GM10266 (cell line): ENCODE data around the gene COL15A1.

Experiments
- DNase-seq: peaks from one replicate; pipeline ENCODE4 v3.0.0; 2012; ENCODE audit errors: extremely low spot score
- TF ChIP-seq, protein P1 (sequence below): IDR thresholded peaks from 2 replicates; pipeline ENCODE4 v1.5.1; 2012; ENCODE audit warnings: mild to moderate bottlenecking, low read depth; ENCODE audit not compliant: control insufficient read depth, insufficient read depth; ENCODE audit errors: missing control alignments

Gene COL15A1

DNA sequence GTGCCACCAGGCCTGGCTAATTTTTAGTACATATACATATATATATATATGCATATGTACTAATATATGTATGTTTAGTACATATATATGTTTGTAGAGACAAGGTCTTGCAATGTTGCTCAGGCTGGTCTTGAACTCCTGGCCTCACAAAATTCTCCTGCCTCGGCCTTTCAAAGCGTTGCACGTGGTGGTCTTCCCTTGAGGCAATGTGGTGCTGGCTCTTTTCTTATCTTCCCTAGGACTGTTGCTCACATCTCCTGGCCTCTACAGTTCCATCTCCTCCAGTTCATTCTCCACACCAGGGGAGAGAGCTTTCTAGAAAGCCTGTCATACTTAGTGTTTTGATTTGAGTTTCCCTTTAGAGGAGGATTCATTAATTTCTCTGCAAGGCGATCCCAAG, 132.3 kb downstream of the COL15A1 start:
- no peak for DNase-seq
- TF ChIP-seq, protein P1, sequence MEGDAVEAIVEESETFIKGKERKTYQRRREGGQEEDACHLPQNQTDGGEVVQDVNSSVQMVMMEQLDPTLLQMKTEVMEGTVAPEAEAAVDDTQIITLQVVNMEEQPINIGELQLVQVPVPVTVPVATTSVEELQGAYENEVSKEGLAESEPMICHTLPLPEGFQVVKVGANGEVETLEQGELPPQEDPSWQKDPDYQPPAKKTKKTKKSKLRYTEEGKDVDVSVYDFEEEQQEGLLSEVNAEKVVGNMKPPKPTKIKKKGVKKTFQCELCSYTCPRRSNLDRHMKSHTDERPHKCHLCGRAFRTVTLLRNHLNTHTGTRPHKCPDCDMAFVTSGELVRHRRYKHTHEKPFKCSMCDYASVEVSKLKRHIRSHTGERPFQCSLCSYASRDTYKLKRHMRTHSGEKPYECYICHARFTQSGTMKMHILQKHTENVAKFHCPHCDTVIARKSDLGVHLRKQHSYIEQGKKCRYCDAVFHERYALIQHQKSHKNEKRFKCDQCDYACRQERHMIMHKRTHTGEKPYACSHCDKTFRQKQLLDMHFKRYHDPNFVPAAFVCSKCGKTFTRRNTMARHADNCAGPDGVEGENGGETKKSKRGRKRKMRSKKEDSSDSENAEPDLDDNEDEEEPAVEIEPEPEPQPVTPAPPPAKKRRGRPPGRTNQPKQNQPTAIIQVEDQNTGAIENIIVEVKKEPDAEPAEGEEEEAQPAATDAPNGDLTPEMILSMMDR: no peak

DNA sequence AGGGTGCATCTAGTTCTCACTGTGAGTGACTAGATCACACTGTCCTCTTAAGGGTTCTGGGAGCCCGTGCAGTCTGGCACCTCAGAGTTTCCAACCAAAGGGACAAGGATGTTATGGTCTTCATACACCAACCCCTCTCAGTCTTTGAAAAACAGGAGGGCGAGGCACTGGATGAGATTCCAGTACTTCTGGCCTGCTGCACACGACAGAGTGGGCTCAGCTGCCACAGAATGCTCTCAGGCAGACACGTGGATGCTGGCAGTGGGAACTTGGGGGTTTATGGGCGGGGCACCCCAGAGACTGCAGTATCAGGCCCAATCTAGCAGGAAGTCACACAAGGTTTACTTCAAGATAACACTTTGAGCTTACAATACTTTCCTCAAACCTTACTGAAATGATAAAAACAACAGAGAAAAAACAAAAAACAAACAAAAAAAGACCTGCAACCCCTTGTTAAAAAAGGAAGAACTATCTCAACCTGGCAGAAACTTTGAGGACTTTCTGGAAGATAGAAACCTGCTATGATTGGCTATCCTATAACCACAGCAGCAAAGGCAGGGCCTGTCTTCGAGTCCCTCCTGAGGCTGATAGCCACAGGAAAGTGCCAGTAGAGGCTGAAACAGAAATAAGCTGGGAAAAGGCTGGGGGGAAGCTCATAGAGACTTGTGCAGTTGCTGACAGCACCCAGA, 132.9 kb downstream of the COL15A1 start:
- TF ChIP-seq, protein P1: no peak
- no peak for DNase-seq

DNA sequence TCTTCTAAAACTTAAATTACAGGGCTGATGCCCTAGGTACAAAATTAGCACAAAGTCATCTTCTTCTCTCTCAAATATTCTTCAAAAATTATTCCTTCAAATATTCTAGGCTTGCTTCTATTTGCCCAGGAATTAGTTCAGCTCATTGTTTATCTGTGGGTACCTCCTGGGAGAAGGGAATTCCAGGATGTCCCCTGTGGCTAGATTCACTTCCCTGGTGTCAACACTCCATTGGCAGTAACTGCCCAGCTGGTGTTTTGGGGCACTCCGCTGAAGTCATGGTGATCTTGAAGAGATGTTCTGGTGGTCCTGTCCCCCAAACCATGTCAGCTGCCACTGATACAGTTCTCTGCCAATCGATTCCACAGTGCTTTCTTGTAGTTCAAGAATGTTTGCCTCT, 135.0 kb downstream of the COL15A1 start:
- no peak for DNase-seq
- TF ChIP-seq, protein P1: no peak

DNA sequence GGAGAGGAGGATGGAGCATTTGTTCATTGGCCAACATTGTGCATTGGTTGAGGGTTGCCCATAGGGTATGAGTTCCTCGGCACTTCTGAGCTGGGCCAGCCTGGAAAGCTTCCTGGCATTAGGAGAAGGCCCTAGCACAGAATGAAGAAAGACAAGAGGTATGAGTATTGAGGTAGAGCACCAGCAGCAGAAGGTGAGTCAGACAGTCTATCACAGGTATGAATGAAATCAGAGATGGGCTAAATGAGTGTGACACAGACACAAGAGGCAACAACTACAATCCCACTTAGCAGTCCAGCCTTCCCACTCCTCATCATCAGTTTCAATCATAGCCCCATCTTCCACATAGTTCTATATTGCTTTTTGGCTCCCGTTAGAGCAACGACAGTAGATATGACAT, 135.8 kb downstream of the COL15A1 start:
- TF ChIP-seq, protein P1: no peak
- no peak for DNase-seq

DNA sequence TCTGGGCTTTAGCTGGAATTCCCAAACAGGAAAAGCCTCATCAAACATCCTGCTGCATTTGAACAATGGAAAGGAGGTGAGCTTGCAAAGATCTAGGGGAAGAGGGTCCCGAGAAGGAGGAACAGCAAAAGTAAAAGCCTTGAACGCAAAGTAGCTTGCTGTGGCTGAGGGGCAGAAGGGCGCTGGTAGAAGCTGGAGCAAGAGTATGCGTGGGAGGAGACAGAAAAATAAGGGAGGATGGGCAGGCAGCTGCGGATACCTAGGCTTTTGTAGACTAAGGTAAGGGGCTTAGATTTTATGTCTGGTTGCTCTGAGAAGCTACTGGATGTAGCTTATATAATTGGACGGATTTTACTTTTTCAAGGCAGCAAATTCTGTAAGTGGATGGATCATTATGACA, 139.3 kb downstream of the COL15A1 start:
- no peak for DNase-seq
- TF ChIP-seq, protein P1: no peak

DNA sequence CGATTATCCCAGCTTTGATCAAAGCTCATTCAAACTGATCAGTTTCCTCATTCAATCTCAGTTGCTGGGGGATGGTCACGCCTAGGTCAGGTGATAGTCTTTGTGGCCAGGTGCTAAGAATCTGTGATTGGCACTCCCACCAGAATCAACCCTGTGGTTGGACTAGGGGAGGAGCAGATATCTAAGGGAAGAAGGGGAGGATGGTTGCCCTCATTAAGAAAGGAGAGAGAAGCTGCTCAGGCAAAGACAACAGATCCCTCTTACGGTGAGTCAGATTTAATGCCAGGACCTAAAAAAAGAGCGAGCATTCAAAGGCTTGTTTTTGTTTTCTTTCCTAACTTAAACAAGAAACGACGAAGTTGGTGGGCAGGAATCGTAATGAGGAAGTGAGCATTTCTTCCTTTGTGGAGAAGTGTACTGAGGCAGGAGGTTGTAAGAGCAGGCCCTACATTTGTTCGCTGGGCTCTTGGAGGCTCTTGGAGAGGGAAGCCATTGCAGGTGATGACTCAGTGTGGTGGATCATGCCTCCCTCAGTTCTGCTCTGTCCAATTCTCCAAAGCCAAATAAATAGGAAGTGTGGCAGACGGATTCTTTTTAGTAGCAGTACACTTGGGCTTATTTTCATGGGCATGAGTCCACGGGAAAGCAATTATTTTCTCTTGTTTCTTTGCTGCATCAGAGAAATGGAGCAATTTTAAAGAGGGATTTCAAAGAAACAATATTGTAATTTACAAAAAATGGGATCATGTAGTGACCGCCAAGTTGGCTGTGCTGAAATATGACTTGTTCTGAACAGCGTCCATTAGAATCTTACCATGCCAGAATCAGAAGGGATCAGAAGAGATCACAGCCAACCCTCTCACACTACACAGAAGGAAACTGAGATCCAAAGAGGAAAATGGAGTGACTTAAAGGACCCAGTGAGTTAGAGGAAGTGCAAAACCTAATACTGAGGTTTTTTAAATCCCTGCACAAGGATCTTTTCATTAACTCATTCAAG, 142.5 kb downstream of the COL15A1 start:
- no peak for DNase-seq
- TF ChIP-seq, protein P1: no peak
